AG04449 (cell line): ENCODE data around the gene PTPRM.

ENCODE experiments used
- CTCF ChIA-PET: fragments of 350-600 bp; formaldehyde crosslinking; extraction: SDS; loops from one replicate; lab custom pipeline; 2021; ENCODE audit warnings: antibody characterized with exemption; lab: Yijun Ruan, JAX
- POLR2A ChIA-PET: fragments of 400-600, 350-600 bp; formaldehyde crosslinking; extraction: SDS; loops from one replicate; lab custom pipeline; 2020; ENCODE audit warnings: antibody characterized with exemption, inconsistent platforms; lab: Yijun Ruan, JAX
- DNase-seq: peaks from one replicate; pipeline ENCODE4 v3.0.0-alpha.2; 2010; ENCODE audit warnings: low read depth, low spot score
- H3K4me3 ChIP-seq: 2 replicates; pipeline ENCODE4 v1.5.1; 2011; ENCODE audit warnings: low read depth, mild to moderate bottlenecking, control low read depth, low read length
- TF ChIP-seq, protein P1 (sequence below): IDR thresholded peaks from one replicate; pipeline ENCODE4 v1.5.1; 2011; ENCODE audit warnings: mild to moderate bottlenecking, moderate library complexity, low read length, control low read depth, inconsistent platforms; ENCODE audit not compliant: insufficient read depth; ENCODE audit errors: missing control alignments

The PTPRM gene

DNA sequence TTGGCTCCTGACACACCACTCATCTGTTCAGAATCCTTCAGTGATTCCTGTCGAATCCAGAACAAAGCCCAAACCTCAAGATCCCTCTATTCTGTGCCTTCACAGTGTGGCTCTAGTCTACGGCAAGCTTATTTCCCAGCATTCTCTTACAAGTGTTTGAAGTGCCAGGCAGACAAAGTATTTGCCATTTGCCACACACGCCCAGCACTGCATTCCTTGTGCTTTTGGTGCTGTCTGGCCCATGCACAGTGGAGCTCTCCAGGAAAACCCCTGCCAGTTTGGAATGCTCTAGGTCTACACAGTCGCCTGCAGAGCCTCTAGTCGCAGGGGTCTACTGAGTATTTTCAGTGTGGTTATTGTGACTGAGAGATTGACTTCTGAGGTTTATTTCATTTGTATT is 783.5 kb downstream of the PTPRM start:
- ChIA-PET CTCF (interaction anchor here (1.2 kb wide), 1 partner anchor 14 kb away, joined by 3 read pairs; no protein-coding TSS in a partner anchor), POLR2A (no interaction called here)
- no peak for DNase-seq
- H3K4me3 ChIP-seq, result no peak overlapping the region
- TF ChIP-seq, protein P1, sequence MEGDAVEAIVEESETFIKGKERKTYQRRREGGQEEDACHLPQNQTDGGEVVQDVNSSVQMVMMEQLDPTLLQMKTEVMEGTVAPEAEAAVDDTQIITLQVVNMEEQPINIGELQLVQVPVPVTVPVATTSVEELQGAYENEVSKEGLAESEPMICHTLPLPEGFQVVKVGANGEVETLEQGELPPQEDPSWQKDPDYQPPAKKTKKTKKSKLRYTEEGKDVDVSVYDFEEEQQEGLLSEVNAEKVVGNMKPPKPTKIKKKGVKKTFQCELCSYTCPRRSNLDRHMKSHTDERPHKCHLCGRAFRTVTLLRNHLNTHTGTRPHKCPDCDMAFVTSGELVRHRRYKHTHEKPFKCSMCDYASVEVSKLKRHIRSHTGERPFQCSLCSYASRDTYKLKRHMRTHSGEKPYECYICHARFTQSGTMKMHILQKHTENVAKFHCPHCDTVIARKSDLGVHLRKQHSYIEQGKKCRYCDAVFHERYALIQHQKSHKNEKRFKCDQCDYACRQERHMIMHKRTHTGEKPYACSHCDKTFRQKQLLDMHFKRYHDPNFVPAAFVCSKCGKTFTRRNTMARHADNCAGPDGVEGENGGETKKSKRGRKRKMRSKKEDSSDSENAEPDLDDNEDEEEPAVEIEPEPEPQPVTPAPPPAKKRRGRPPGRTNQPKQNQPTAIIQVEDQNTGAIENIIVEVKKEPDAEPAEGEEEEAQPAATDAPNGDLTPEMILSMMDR, result no peak

DNA sequence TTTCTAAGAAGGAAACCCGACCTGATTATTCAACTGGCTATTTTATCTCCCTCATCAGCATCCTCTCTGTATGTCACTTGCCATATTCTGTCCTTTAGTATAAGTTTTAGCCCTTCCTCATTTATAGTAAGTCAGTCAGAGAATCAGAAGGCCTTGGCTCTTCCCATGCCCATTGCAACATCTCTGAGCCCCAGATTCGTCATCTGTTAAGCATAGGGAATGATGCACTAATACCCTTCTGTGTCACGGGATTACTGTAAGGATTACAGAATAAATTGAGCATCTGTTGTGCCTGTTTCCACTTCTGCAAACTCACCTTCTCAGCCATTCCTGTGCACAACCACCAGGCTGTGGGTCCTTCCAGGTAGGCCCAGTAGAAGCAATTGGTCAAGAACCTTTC is 784.0 kb downstream of the PTPRM start:
- ChIA-PET CTCF (interaction anchor here (1.2 kb wide), 1 partner anchor 13 kb away, joined by 3 read pairs; no protein-coding TSS in a partner anchor), POLR2A (no interaction called here)

DNA sequence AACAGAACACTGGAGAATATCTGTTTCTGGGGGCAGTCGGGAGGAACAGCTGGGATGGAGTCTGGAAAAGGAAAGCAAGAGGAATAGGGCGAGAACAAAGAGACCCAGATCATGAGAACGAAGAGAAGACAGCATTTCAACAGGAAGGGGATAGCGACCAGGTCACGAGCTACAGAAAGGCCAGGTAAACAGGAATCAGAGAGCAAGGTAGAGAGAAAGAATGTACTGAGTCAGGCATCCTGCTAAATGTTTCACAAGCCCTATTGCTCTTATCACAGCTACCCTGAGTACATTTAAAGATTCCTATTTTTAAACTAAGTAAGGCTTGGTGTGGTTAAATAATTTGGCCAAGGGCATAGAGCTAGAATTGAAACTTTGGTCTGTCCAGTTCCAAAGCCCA is 787.2 kb downstream of the PTPRM start:
- CTCF ChIA-PET, result interaction anchor here (1.9 kb wide), 1 partner anchor 20 kb away, joined by 3 read pairs; no protein-coding TSS in a partner anchor
- DNase-seq, result no peak
- POLR2A ChIA-PET, result interaction anchor here (0.7 kb wide), 2 partner anchors 29 to 78 kb away, joined by 4 to 5 read pairs; no protein-coding TSS in a partner anchor
- TF ChIP-seq, protein P1, result no peak
- H3K4me3 ChIP-seq, result no peak overlapping the region

More for the DNA sequence above, 784.0 kb downstream of the PTPRM start:
- H3K4me3 ChIP-seq, result no peak overlapping the region
- TF ChIP-seq, protein P1, result no peak
- DNase-seq, result no peak

DNA sequence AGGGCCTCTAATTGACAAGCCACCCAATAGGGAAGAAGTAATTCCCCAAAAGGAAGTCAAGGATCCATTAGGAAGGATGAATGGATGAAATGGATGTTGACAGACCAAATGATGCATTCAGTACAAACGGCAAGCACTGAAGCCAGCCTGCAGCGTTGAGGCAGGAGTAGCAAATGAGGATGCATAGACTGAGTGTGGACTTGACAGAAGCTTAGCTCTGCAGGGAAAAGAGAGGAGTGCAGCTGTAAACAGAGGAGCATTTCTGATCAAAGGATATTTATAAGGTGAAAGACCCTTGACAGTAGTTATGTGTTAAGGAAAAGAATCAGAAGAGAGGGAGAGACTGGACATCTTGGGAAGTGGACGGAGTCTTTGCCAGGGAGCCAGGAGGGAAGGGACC is 788.9 kb downstream of the PTPRM start:
- H3K4me3 ChIP-seq, result no peak overlapping the region
- TF ChIP-seq, protein P1, result no peak
- DNase-seq, result no peak
- ChIA-PET POLR2A (no interaction called here), CTCF (interaction anchor here (0.9 to 1.9 kb wide), 2 partner anchors 18 to 33 kb away, joined by 3 to 5 read pairs; no protein-coding TSS in a partner anchor)

DNA sequence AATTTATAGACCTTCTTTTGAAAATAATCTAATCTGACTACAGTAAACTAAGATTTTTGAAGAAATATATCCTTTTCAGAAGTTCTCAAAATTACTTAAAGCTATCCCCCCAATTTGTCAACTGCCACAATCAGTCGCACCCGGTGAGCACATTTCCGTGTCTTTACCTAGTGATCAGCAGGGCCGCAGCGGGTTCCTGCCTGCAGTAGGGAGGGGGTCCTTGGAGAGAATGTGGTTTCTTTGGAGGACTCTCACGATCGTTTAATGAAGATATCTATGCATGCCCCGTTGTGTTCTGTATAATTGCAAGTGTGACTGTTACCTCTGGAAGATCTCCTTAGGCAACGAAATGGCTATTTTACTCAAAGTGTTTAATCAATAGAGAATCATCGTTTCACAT is 790.2 kb downstream of the PTPRM start:
- TF ChIP-seq, protein P1, result no peak
- ChIA-PET CTCF (no interaction called here), POLR2A (no interaction called here)
- H3K4me3 ChIP-seq, result no peak overlapping the region
- no peak for DNase-seq

DNA sequence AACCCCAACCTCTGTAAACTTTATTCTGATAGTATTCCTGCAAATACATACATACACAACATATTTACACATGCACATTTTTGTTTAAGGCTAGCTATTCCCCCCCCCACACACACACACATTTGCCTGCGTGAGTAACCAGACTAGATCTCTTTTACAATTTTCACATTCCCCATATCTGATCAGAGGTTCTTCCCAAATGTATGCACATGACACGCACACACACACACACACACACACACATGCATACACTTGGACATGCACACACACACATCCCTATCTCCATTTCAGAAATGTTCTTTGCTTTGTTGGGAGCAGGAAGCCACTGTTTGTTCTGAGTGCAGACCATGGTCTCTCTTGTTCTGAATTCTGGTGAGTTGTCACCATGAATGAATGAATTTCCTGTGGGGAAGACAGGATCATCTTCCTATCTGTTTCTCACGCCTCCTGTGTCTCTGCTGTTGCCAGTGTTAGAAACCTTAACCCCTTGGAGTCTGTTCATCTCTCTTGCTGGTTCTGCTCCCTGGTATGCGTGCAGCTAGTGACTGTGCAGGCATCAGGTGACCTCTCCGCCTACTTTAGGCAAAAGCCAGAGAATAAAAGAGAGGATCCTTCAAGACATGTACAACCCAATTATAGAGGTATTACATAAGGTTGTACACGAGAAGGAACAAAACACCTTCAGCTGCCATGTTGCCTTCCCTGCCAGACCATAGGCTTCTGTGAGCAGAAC is 791.1 kb downstream of the PTPRM start:
- ChIA-PET CTCF (no interaction called here), POLR2A (no interaction called here)
- TF ChIP-seq, protein P1, result no peak
- H3K4me3 ChIP-seq, result no peak overlapping the region
- DNase-seq, result no peak
